ENCODE measurements around the gene FNDC8. TPM values are rescaled to one million over a fixed set of nuclear protein-coding genes. Genes with fewer than 3 reads are reported as not detected.

The FNDC8 gene
- 0.11 TPM in 1 of 5 replicates, not detected in the others for total RNA-seq (2022; extraction: Qiagen RNA extraction; ENCODE audit: low read depth)

GRCh38 chr17:35121315-35121714 is at the start of gene FNDC8:
Gene FNDC8 (plus strand): TSS chr17:35121615. CDS start chr17:35121694, 79 bp downstream.

GRCh38 chr17:35119370-35120165 is 1.8 kb upstream of the FNDC8 start, which contains the start of gene RAD51D:
Gene RAD51D (minus strand): TSS chr17:35119860. CDS start chr17:35119613, 247 bp downstream.

GRCh38 chr17:35141681-35142466 is 20.5 kb downstream of the FNDC8 start, which contains the start of gene NLE1:
Gene NLE1 (minus strand): TSS chr17:35142303. CDS start chr17:35142275, 28 bp downstream.

GRCh38 chr17:35147375-35147905 is 26.0 kb downstream of the FNDC8 start, which contains the start of gene UNC45B:
Gene UNC45B (plus strand): TSS chr17:35147817. CDS start chr17:35148264, 447 bp downstream.

Other genes with a start within 250 kb of the FNDC8 start
- 0.91 to 1.5 TPM (median 1.3 TPM) in 5 replicates for gene CCT6B, start 160.2 kb upstream of the FNDC8 start, total RNA-seq (2022; extraction: Qiagen RNA extraction; ENCODE audit: low read depth)
- 13.2 to 24.7 TPM (median 15.2 TPM) in 5 replicates for gene ZNF830, start 160.1 kb upstream of the FNDC8 start, total RNA-seq (2022; extraction: Qiagen RNA extraction; ENCODE audit: low read depth)
- gene LIG3, start 141.1 kb upstream of the FNDC8 start, total RNA-seq (2022; extraction: Qiagen RNA extraction; ENCODE audit: low read depth), result 16.6 to 22.2 TPM (median 21.6 TPM) in 5 replicates
- 44.3 to 58.0 TPM (median 51.1 TPM) in 5 replicates for gene RFFL, start 57.9 kb upstream of the FNDC8 start, total RNA-seq (2022; extraction: Qiagen RNA extraction; ENCODE audit: low read depth)
- 20.6 to 33.4 TPM (median 27.8 TPM) in 5 replicates for gene RAD51D, start 1.8 kb upstream of the FNDC8 start, total RNA-seq (2022; extraction: Qiagen RNA extraction; ENCODE audit: low read depth)
- 26.5 to 40.5 TPM (median 37.2 TPM) in 5 replicates for gene NLE1, start 20.7 kb downstream of the FNDC8 start, total RNA-seq (2022; extraction: Qiagen RNA extraction; ENCODE audit: low read depth)
- gene UNC45B, start 26.2 kb downstream of the FNDC8 start, total RNA-seq (2022; extraction: Qiagen RNA extraction; ENCODE audit: low read depth), result not detected in 5 replicates
- gene SLC35G3, start 72.8 kb downstream of the FNDC8 start, total RNA-seq (2022; extraction: Qiagen RNA extraction; ENCODE audit: low read depth), result not detected in 5 replicates
- gene SLFN5, start 121.5 kb downstream of the FNDC8 start, total RNA-seq (2022; extraction: Qiagen RNA extraction; ENCODE audit: low read depth), result 2.2 to 3.7 TPM (median 2.8 TPM) in 5 replicates